WTC11 (cell line): ENCODE results near the gene SLC22A25. TPM values are rescaled to one million over a fixed set of nuclear protein-coding genes. Genes with fewer than 3 reads are reported as not detected.

Experiments used
- ATAC-seq: fragments of 200-7000 bp; cut with Tn5 transposase; 2 replicates; pipeline ENCODE4 v1.10.0; 2021; ENCODE audit warnings: mild to moderate bottlenecking, moderate library complexity
- CTCF ChIA-PET: fragments of 300-600 bp; sonication (Branson Sonifier 250); formaldehyde crosslinking; loops from one replicate; lab custom pipeline; 2021; ENCODE audit warnings: antibody characterized with exemption; lab: Charles Lee
- POLR2A ChIA-PET: fragments of 350-600 bp; sonication (Branson Sonifier 250); formaldehyde crosslinking; loops from one replicate; lab custom pipeline; 2021; ENCODE audit warnings: antibody characterized with exemption; lab: Charles Lee
- DNase-seq: peaks from one replicate; pipeline ENCODE4 v3.0.0; 2021; ENCODE audit warnings: low spot score
- H3K27ac Mint-ChIP-seq: 2 replicates; pipeline ENCODE4 v1.8.0; 2021; ENCODE audit warnings: mixed read lengths
- H3K27me3 Mint-ChIP-seq: 2 replicates; pipeline ENCODE4 v1.8.0; 2021; ENCODE audit warnings: low read depth, mild to moderate bottlenecking, moderate library complexity, mixed read lengths
- H3K36me3 Mint-ChIP-seq: 2 replicates; pipeline ENCODE4 v1.8.0; 2021; ENCODE audit warnings: mixed read lengths
- H3K4me1 Mint-ChIP-seq: 2 replicates; pipeline ENCODE4 v1.8.0; 2022; ENCODE audit warnings: mixed read lengths
- H3K4me3 Mint-ChIP-seq: 2 replicates; pipeline ENCODE4 v1.8.0; 2021; ENCODE audit warnings: mild to moderate bottlenecking, moderate library complexity, mixed read lengths
- H3K9me3 Mint-ChIP-seq: 2 replicates; pipeline ENCODE4 v1.8.0; 2021; ENCODE audit warnings: mixed read lengths
- ELF4 ChIP-seq: sonication (generic); formaldehyde crosslinking; IDR thresholded peaks from 2 replicates; pipeline ENCODE4 v1.8.1; 2022; ENCODE audit warnings: low read depth, mild to moderate bottlenecking, moderate library complexity, missing genetic modification reagents
- OVOL2 ChIP-seq: fragments of 250-450 bp; sonication (Bioruptor Pico); IDR thresholded peaks from 2 replicates; pipeline ENCODE4 v1.9.0; 2021; ENCODE audit warnings: mild to moderate bottlenecking, borderline replicate concordance
- PREB ChIP-seq: sonication (generic); formaldehyde crosslinking; IDR thresholded peaks from 2 replicates; pipeline ENCODE4 v1.8.1; 2022; ENCODE audit warnings: mild to moderate bottlenecking, missing genetic modification reagents, moderate library complexity, borderline replicate concordance
- total RNA-seq: library from RNA; stranded (reverse); gene quantifications from 3 replicates; pipeline ENCODE4 v1.2.3, GENCODE V29; 2021

The SLC22A25 gene
- total RNA-seq, 1 experiment from 2014 or later = not detected

GRCh38 chr11:63210111-63210510 lies 33.3 kb downstream of the SLC22A25 start:
- no peak overlapping the region for H3K4me3 Mint-ChIP-seq
- POLR2A ChIA-PET = no interaction called here
- no peaks in the 10 kb centered on the region; the same call in 1 of the 2 replicates for H3K4me1 Mint-ChIP-seq
- peaks cover 22% of the 10 kb centered on the region for H3K36me3 Mint-ChIP-seq
- no peak for TF ChIP-seq ELF4 (CRISPR knock-in tag)
- no peak for TF ChIP-seq PREB (CRISPR knock-in tag)
- no peak for TF ChIP-seq OVOL2 (CRISPR knock-in tag)
- ATAC-seq = no peak
- no peak for DNase-seq
- CTCF ChIA-PET = no interaction called here
- peaks cover 14% of the 10 kb centered on the region for H3K27me3 Mint-ChIP-seq
- H3K27ac Mint-ChIP-seq = no peak overlapping the region
- H3K9me3 Mint-ChIP-seq = peaks cover 37% of the 10 kb centered on the region

Other genes with a start within 250 kb of the SLC22A25 start
- not detected in 3 replicates for gene SLC22A8, start 227.8 kb downstream of the SLC22A25 start, total RNA-seq
- not detected in 3 replicates for gene SLC22A24, start 99.4 kb downstream of the SLC22A25 start, total RNA-seq
- not detected in 3 replicates for gene SLC22A9, start 126.2 kb upstream of the SLC22A25 start, total RNA-seq
- gene PLAAT5, start 247.6 kb upstream of the SLC22A25 start, total RNA-seq = 14.7 to 23.0 TPM (median 16.0 TPM) in 3 replicates